Ishikawa (cell line): ENCODE data around the gene ARID2.

ENCODE experiments used
- CEBPB ChIP-seq: IDR thresholded peaks from 2 replicates; pipeline ENCODE4 v1.6.1; 2012
- CREB1 ChIP-seq: IDR thresholded peaks from 2 replicates; pipeline ENCODE4 v1.6.1; 2012; ENCODE audit warnings: low read depth
- EGR1 ChIP-seq: IDR thresholded peaks from 2 replicates; pipeline ENCODE4 v1.6.1; 2012
- EP300 ChIP-seq: IDR thresholded peaks from 2 replicates; pipeline ENCODE4 v1.6.1; 2012; ENCODE audit warnings: borderline replicate concordance
- FOXM1 ChIP-seq: IDR thresholded peaks from 2 replicates; pipeline ENCODE4 v1.6.1; 2012; ENCODE audit warnings: low read depth, borderline replicate concordance
- NFIC ChIP-seq: IDR thresholded peaks from 2 replicates; pipeline ENCODE4 v1.6.1; 2012
- RAD21 ChIP-seq: IDR thresholded peaks from 2 replicates; pipeline ENCODE4 v1.6.1; 2012; ENCODE audit warnings: low read depth
- REST ChIP-seq: IDR thresholded peaks from 2 replicates; pipeline ENCODE4 v1.6.1; 2012; ENCODE audit warnings: low read depth, mild to moderate bottlenecking
- TAF1 ChIP-seq: IDR thresholded peaks from 2 replicates; pipeline ENCODE4 v1.6.1; 2012; ENCODE audit warnings: low read depth, mild to moderate bottlenecking
- TCF12 ChIP-seq: IDR thresholded peaks from 2 replicates; pipeline ENCODE4 v1.6.1; 2012; ENCODE audit warnings: low read depth
- TEAD4 ChIP-seq: IDR thresholded peaks from 2 replicates; pipeline ENCODE4 v1.6.1; 2012
- YY1 ChIP-seq: IDR thresholded peaks from 2 replicates; pipeline ENCODE4 v1.6.1; 2012; ENCODE audit warnings: low read depth
- ZBTB7A ChIP-seq: IDR thresholded peaks from 2 replicates; pipeline ENCODE4 v1.6.1; 2012; ENCODE audit warnings: low read depth
- TF ChIP-seq, protein P1 (sequence below): IDR thresholded peaks from 2 replicates; pipeline ENCODE4 v1.6.1; 2012
- TF ChIP-seq, protein P2 (sequence below): IDR thresholded peaks from 2 replicates; pipeline ENCODE4 v1.6.1; 2012

Gene ARID2

GRCh38 chr12:45705404-45705803, 24.1 kb upstream of the ARID2 start:
- TF ChIP-seq TCF12 (no peak), EP300 (no peak)
- TF ChIP-seq, protein P1, sequence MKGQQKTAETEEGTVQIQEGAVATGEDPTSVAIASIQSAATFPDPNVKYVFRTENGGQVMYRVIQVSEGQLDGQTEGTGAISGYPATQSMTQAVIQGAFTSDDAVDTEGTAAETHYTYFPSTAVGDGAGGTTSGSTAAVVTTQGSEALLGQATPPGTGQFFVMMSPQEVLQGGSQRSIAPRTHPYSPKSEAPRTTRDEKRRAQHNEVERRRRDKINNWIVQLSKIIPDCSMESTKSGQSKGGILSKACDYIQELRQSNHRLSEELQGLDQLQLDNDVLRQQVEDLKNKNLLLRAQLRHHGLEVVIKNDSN = no peak

GRCh38 chr12:45707241-45707857, 22.2 kb upstream of the ARID2 start:
- TF ChIP-seq EGR1 (no peak), NFIC (no peak), EP300 (no peak), TCF12 (no peak), CREB1 (no peak), FOXM1 (no peak), CEBPB (no peak), RAD21 (no peak), TAF1 (no peak), REST (no peak), TEAD4 (no peak), ZBTB7A (no peak), YY1 (no peak)
- TF ChIP-seq, protein P2, sequence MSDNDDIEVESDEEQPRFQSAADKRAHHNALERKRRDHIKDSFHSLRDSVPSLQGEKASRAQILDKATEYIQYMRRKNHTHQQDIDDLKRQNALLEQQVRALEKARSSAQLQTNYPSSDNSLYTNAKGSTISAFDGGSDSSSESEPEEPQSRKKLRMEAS = no peak
- TF ChIP-seq, protein P1 = no peak

- no peak for TF ChIP-seq CEBPB
- TF ChIP-seq, protein P2 = no peak
- no peak for TF ChIP-seq REST
- no peak for TF ChIP-seq NFIC
- TF ChIP-seq YY1 = no peak
- TF ChIP-seq ZBTB7A = no peak
- TF ChIP-seq CREB1 = no peak
- no peak for TF ChIP-seq TEAD4
- no peak for TF ChIP-seq FOXM1
- no peak for TF ChIP-seq EP300
- TF ChIP-seq RAD21 = no peak
- TF ChIP-seq, protein P1 = no peak
- TF ChIP-seq TCF12 = no peak
- no peak for TF ChIP-seq EGR1
- no peak for TF ChIP-seq TAF1
Observed at GRCh38 chr12:45708363-45708762, 21.1 kb upstream of the ARID2 start.

GRCh38 chr12:45708901-45709300, 20.6 kb upstream of the ARID2 start:
- TF ChIP-seq EP300 = no peak
- TF ChIP-seq, protein P2 = no peak

DNA sequence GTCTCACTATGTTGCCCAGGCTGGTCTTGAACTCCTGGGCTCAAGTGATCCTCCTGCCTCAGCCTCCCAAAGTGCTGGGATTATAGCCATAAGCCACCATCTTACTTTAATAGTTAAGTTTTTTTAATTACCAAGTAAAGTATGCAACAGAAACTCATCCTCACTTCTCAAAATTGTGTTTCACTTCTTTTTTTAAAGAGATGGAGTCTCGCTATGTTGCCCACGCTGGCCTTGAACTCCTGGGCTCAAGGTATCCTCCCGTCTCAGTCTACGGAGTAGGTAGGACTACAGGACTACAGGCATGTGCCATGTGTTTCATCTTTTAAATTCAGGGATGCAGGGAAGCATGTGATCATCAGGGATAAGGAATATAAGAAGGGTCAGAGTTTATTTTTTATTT, 17.2 kb upstream of the ARID2 start:
- TF ChIP-seq, protein P1 = no peak
- TF ChIP-seq REST = no peak
- no peak for TF ChIP-seq NFIC
- TF ChIP-seq, protein P2 = no peak
- no peak for TF ChIP-seq CREB1
- no peak for TF ChIP-seq YY1
- no peak for TF ChIP-seq TEAD4
- no peak for TF ChIP-seq TCF12
- no peak for TF ChIP-seq CEBPB
- TF ChIP-seq TAF1 = no peak
- no peak for TF ChIP-seq EGR1
- no peak for TF ChIP-seq EP300
- no peak for TF ChIP-seq ZBTB7A
- no peak for TF ChIP-seq FOXM1
